ENCODE data around the gene CLINT1. TPM values are rescaled to one million over a fixed set of nuclear protein-coding genes. Genes with fewer than 3 reads are reported as not detected.
"Not testable (repeated sequence)": the region's sequence is repeated elsewhere in the genome, so short reads cannot be mapped to it uniquely, and the experiment has no call there.

Gene CLINT1
- total RNA-seq, 1 donor from 2014 or later, result 102 TPM

DNA sequence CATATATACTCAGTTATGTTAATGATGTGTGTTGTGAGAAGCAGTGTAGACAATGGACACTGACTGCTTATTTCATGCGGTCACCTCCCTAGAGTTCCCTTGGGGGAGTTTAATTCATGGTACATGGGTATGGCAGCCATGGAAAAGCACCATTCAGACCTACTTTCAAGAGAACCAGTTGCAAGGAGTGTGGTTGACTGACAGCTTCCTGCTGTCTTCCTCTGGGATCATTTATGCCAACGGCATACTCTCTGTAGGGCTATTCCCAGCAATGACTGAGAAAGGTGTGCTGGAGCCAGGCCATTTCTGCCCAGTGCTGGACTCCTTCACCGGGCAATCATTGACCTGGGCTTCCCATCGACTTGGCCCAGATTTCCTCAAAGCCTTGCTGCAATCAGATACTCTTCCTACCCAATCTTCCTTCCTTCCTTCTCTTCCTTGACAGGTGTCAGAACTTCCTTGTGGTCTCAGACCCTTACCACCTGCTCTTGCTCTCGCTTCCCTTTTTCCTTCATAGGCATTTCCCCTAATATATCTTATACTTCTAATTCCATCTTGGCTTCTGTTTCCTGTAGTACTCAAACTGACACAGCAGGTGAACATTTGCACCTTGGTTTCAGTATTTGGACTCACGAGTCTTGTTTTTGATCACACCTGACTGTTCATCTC lies 3.4 kb upstream of the CLINT1 start:
- no peak for ATAC-seq

- no peak for ATAC-seq
Measured at GRCh38 chr5:157860898-157861890, 2.2 kb upstream of the CLINT1 start.

- ATAC-seq, result no peak
Measured at GRCh38 chr5:157859227-157859575, 256 bp upstream of the CLINT1 start.

GRCh38 chr5:157857816-157858526 lies 974 bp downstream of the CLINT1 start:
- peak; percentile 45 for ATAC-seq

- ATAC-seq, result no peak
Measured at GRCh38 chr5:157855404-157855994, 3.4 kb downstream of the CLINT1 start.

- ATAC-seq, result not testable (repeated sequence)
Measured at GRCh38 chr5:157853365-157853764, 5.6 kb downstream of the CLINT1 start.

DNA sequence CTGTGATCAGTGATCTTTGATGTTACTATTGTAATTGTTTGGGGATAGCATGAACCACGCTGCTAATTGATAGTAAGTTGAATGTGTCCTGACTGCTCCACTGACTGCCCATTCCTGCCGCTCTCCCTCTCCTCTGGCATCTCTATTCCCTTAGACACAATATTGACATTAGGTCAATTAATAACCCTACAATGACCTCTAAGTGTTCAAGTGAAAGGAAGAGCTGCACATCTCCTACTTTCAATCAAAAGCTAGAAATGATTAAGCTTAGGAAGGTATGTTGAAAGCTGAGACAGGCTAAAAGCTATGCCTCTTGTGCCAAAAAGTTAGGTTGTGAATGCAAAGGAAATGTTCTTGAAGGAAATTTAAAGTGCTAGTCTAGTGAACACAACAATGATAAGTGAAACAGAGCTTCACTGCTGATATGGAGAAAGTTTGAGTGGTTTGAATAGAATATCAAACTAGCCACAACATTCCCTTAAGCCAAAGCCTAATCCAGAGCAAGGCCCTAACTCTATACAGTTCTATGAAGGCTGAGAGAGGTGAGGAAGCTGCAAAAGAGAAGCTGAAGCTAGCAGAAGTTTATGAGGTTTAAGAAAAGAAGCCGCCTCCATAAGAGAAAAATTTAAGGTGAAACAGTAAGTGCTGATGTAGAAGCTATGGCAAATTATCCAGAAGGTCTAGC lies 12.9 kb downstream of the CLINT1 start:
- ATAC-seq, result no peak

GRCh38 chr5:157842787-157843186 lies 16.2 kb downstream of the CLINT1 start:
- ATAC-seq, result no peak

DNA sequence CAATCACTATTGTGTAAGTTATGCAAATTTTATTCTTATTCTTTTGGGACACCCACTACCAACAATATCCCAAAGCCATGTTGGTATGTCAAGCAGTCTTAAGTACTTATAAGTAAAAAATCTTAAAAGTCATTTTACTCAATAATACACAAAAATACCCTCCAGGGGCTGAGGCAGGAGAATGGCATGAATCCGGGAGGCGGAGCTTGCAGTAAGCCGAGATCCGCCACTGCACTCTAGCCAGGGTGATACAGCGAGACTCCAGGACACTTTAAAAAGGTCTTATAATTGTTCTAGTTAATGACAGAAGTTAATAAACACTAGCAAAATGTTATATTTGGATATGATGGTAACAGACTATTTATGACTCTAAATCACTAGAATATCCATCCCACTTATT lies 16.8 kb downstream of the CLINT1 start:
- ATAC-seq, result no peak

- ATAC-seq, result no peak
Measured at GRCh38 chr5:157839157-157839795, 19.7 kb downstream of the CLINT1 start.

- no peak for ATAC-seq
Measured at GRCh38 chr5:157836121-157836753, 22.7 kb downstream of the CLINT1 start.

GRCh38 chr5:157835041-157835440 lies 23.9 kb downstream of the CLINT1 start:
- no peak for ATAC-seq

GRCh38 chr5:157828944-157829639 lies 29.9 kb downstream of the CLINT1 start:
- no peak for ATAC-seq

- no peak for ATAC-seq
Measured at GRCh38 chr5:157828105-157828943, 30.6 kb downstream of the CLINT1 start.

DNA sequence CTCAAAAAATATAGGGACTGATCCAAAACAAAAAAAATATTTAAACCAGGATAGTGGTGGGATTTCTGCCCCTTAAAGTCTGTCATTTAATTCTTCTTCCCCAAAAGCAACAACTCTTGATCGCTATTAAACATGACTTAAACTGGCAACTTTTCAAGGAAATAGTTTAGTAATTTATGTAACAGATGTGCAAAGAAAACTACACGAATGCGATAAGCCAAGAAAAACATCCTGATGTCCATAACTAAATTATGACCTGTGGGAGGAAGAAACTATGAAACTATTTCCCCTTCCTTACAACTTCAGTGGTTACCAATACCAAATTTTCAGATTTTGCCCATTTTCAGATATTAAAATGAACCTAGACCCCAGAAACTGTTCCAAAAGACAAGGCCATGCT lies 31.5 kb downstream of the CLINT1 start:
- ATAC-seq, result no peak

- ATAC-seq, result no peak
Measured at GRCh38 chr5:157823655-157824054, 35.3 kb downstream of the CLINT1 start.

DNA sequence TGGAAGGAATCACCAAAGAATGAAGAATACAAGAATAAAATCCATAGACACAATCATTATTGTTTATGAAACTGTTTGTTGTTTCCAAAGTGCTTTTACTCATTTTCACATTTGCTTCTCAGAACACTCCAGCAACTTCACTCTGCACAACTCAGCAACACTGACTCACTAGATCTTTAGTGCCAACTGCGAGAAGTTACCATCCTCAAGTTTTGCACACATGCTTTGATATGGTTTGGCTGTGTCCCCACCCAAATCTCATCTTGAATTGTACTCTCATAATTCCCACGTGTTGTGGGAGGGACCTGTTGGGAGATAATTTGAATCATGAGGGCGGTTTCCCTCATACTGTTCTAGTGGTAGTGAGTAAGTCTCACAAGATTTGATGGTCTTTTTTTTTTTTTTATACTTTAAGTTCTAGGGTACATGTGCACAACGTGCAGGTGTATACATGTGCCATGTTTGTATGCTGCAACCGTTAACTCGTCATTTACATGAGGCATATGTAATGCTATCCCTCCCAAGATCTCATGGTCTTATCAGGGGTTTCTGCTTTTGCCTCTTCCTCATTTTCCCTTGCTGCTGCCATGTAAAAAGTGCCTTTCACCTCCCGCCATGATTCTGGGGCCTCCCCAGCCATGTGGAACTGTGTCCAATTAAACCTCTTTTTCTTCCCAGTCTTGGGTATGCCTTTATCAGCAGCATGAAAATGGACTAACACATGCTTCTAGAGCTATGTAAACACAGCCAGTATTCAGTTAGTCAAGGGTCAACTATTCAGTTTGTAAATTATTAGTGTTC lies 36.9 kb downstream of the CLINT1 start:
- no peak for ATAC-seq

GRCh38 chr5:157821405-157821804 lies 37.5 kb downstream of the CLINT1 start:
- ATAC-seq, result no peak
